Ammon's horn (tissue), 1 donor: ENCODE data around the gene KCNB1.
A peak's percentile ranks its signal among the peaks of the same experiment; 100 is the strongest.

Experiments used
- DNase-seq: peaks from one replicate; pipeline ENCODE4 v3.0.0-alpha.2; 2016; ENCODE audit warnings: low spot score

The KCNB1 gene

GRCh38 chr20:49388744-49389143 is 93.7 kb downstream of the KCNB1 start:
- no peak for DNase-seq

GRCh38 chr20:49387581-49387939 is 94.9 kb downstream of the KCNB1 start:
- no peak for DNase-seq

- no peak for DNase-seq
Measured at GRCh38 chr20:49386848-49387580, 95.5 kb downstream of the KCNB1 start.

- DNase-seq = peak; percentile 39
Measured at GRCh38 chr20:49385465-49385864, 97.0 kb downstream of the KCNB1 start.

- peak; percentile 60 for DNase-seq
Measured at GRCh38 chr20:49384437-49385434, 97.7 kb downstream of the KCNB1 start.

GRCh38 chr20:49381558-49382493 is 100.6 kb downstream of the KCNB1 start:
- DNase-seq = peak; percentile 68

GRCh38 chr20:49380337-49380780 is 102.1 kb downstream of the KCNB1 start:
- no peak for DNase-seq

GRCh38 chr20:49379338-49379737 is 103.1 kb downstream of the KCNB1 start:
- DNase-seq = no peak

GRCh38 chr20:49377326-49377725 is 105.1 kb downstream of the KCNB1 start:
- no peak for DNase-seq

- no peak for DNase-seq
Measured at GRCh38 chr20:49375170-49375569, 107.3 kb downstream of the KCNB1 start.

- no peak for DNase-seq
Measured at GRCh38 chr20:49372095-49372734, 110.3 kb downstream of the KCNB1 start.

GRCh38 chr20:49368596-49368995 is 113.9 kb downstream of the KCNB1 start:
- no peak for DNase-seq

GRCh38 chr20:49367113-49367512 is 115.4 kb downstream of the KCNB1 start:
- no peak for DNase-seq

- no peak for DNase-seq
Measured at GRCh38 chr20:49366687-49367086, 115.8 kb downstream of the KCNB1 start.

GRCh38 chr20:49361862-49362660 is 120.4 kb downstream of the KCNB1 start:
- peak; percentile 74 for DNase-seq

- no peak for DNase-seq
Measured at GRCh38 chr20:49360242-49360968, 122.1 kb downstream of the KCNB1 start.

GRCh38 chr20:49356676-49357075 is 125.8 kb downstream of the KCNB1 start:
- DNase-seq = no peak

GRCh38 chr20:49354673-49355072 is 127.8 kb downstream of the KCNB1 start:
- no peak for DNase-seq

- DNase-seq = no peak
Measured at GRCh38 chr20:49353348-49353747, 129.1 kb downstream of the KCNB1 start.

GRCh38 chr20:49352751-49353150 is 129.7 kb downstream of the KCNB1 start:
- DNase-seq = peak; percentile 61
